Midbrain (tissue), 1 donor: ENCODE data around the gene SEH1L.
"Not testable (repeated sequence)": the region's sequence is repeated elsewhere in the genome, so short reads cannot be mapped to it uniquely, and the experiment has no call there.

Source experiments
- DNase-seq: peaks from one replicate; lab custom pipeline; 2025; lab: John Stamatoyannopoulos, UW

Gene SEH1L

DNA sequence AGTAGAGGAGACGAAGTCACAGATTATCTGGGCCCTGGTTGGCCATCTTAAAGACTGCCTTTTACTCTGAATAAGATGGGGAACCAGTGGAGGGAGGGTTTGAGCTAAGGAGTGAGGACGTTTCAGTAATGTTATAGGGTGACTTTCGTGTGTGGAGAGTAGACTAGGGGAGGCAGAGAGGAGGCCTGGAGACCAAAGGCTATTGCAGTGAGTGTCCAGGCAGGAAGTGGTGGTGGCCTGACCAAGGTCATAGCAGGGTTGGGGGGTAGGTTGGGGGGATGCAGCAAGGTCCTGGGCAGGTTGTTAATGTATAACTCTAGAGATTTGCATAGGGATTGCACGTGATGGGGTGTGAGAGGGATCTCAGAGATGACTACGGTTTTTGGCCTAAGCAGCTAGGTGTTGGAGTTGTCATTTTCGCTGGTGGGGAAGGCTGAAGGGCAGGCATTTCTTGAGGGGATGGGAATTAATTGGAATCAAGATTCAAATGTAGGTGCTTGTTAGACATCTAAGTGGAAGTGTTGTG lies 48.2 kb downstream of the SEH1L start:
- DNase-seq, result no peak

- no peak for DNase-seq
Measured at GRCh38 chr18:12996661-12997292, 49.0 kb downstream of the SEH1L start.

- not testable (repeated sequence) for DNase-seq
Measured at GRCh38 chr18:12997330-12997729, 49.5 kb downstream of the SEH1L start.

DNA sequence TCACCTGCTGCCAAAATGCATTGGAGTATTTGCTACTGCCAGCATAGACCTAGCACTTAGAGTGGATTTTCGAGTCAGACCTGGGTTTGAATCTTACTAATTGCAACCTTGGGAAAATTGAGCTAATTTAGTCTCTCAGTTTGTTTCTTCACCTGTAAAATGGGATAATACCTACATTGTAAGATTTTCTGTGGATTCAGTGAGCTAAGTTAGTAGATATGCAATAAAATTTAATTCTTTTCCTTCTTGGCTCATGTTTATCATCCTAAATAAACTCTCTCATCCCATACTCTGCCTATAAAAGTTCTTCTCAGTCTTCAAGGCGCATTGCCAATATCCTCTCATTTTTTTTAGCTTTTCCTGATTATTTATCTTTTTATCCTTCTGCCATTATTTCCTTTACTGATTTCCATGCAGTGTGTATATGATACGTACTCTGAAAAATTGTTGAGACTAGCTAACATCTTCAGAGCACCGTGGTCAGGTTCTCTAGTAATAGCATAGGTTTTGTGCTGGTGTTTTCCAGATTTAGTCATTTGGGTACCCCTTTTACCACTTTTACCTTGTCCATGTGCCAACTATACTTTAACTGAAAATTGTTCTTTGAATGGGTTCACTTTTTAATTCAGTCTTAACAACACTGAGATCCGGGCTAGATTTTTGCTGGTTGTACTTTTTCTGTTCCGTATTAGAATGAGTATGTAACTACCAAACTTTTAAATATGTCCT lies 50.7 kb downstream of the SEH1L start:
- no peak for DNase-seq

- no peak for DNase-seq
Measured at GRCh38 chr18:13003466-13003896, 55.7 kb downstream of the SEH1L start.

- no peak for DNase-seq
Measured at GRCh38 chr18:13004396-13004795, 56.6 kb downstream of the SEH1L start.

- no peak for DNase-seq
Measured at GRCh38 chr18:13005289-13005688, 57.5 kb downstream of the SEH1L start.

- DNase-seq, result no peak
Measured at GRCh38 chr18:13006531-13007247, 58.9 kb downstream of the SEH1L start.

- DNase-seq, result no peak
Measured at GRCh38 chr18:13007248-13007560, 59.4 kb downstream of the SEH1L start.

- no peak for DNase-seq
Measured at GRCh38 chr18:13011719-13012118, 63.9 kb downstream of the SEH1L start.

DNA sequence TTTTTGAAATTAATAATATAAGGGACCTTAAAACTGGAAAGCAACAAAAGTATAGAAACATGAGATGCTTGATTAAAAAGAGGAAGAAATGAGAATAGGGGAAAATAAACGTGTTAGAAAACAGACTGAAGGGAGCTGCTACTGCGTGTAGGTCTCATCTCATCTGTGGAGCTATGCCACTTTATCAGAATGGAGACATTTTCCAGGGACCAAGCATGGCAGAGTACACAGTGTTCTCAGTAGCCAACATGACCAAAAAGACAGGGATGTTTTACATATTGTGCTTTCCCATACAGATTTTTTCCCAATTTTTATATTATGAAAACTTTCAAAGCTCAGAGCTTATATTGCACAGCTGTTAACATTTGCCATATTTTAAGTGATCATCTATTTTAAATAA lies 66.4 kb downstream of the SEH1L start:
- DNase-seq, result no peak

DNA sequence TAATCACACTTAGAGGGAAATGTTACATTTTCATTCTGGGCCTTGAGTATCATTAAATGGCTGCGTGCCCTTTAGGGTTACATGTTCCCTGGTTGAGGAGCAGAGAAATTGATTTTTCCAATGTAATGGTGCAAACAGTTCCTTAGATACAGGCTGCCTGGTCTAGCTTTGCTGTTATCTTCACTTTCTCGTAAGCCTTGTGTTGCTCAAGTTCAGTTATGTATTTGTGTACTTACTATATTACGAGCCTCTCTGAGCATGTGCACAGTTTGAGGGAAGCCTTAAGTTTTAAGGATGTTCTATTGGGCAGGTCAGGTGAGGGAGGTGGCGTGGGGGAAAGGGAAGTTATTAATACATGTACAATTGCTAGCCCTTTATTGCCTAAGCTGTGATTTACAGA lies 67.0 kb downstream of the SEH1L start:
- DNase-seq, result no peak

DNA sequence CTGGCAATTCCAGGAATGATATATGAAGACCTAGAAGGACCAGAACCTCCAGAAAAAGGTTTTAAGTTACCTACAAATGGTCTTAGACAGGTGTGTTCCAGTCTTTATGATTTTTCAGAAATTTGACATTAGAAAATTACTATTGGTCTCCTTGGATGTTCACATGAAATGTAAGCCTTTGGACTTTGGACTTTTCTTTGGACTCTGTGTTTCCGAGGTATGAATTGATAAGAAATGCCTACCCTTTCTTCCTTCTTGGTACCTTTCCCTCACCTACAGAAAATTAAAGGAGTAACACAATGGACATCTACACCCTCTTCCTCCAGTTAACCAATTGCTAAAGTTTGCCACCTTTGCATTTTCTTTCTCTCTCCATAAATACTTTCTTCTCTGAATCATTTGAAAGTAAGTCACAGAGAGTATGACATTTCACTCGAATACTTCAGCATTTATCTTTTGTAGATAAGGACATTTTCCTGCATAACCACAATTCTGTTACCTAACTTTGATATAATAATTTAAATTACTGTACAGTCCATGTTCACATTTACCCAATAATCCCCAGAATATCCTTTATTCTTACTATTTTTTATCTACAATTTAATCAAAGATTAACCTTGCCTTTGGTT lies 69.5 kb downstream of the SEH1L start:
- no peak for DNase-seq

GRCh38 chr18:13018374-13018773 lies 70.6 kb downstream of the SEH1L start:
- no peak for DNase-seq

DNA sequence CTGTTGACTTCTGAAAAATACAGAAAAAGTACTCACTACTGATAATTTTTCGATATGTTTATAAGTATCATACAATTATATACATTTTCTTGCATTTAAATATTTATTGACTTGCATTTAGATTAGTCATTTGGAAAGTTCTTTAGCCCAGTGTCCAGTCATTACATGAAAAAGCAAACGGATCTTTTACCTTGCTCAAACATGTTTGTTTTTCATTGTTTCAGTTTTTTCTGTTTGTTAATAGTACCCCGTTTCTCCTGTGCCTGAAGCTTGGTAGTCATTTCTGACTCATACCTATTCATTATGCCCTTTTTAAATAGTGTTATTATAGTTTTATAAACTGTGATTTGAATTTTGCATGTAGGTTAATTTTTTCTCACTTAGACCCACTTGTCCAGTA lies 71.5 kb downstream of the SEH1L start:
- no peak for DNase-seq

- no peak for DNase-seq
Measured at GRCh38 chr18:13022644-13023043, 74.8 kb downstream of the SEH1L start.

GRCh38 chr18:13025233-13025632 lies 77.4 kb downstream of the SEH1L start:
- no peak for DNase-seq

DNA sequence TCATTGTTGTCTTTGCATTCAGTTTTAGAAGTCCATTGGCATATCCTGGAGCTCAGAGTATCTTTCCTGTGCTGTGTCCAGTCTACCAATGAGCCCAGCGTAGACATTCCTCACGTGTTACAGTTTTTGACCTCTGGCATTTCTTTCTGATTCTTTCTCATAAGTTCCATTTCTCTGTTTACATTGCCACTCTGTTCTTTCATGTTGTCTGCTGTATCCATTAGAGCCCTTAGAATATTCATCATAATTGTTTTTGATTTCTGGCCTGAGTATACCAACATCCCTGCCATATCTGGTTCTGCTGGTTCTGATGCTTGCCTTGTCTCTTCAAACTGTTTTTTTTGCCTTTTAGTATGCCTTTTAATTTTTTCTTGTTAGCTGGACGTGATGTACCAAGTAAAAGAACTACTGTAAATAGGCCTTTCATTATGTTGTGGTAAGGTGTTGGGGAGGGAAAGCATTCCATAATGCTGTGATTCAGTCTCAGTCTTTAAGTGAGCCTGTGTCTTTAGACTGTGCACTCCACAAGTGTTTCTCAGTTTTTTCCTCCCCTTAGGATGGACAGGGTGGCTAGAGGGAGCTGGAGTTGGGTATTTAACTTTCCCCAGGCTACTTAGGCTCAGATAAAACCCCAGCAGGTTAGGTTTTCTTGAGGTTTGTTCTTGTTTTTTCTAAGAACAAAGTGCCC lies 78.9 kb downstream of the SEH1L start:
- DNase-seq, result no peak

DNA sequence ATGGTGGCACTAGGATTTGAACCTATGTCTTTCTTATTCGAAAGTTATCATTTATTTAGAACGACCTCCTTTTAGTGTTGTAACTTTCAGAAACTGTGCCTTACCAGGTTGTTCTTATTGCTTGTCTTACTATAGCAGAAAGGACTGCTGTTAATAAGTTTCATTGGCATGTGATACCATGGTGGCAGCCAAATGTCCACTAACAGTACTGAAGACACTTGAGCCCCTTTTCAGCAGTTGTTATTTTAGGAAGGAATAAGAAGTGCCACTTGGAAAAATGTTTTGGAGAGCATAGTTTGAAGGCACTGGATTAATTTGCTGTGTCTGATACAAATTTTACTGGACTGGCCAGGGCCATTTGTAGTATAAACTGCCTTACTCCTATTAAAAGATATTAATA lies 81.1 kb downstream of the SEH1L start:
- DNase-seq, result no peak

DNA sequence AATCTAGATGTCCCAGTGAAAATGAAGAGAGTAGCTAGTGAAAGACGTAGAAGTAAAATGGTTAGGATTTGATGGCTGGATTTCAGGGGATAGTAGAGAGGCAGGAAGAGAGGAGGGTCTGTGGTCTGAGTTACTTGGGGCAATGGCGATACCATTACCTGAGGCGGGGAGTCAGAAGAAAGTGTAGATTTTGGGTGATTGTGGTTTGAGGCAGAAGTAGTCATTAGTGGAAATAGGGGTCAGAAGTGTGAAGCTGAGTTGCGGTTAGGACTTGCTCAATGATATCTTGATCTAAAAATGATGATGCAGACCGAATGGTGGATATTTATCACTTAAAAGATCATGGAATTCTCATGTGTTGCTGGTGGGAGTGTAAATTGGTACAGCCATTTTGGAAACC lies 84.4 kb downstream of the SEH1L start:
- DNase-seq, result no peak

DNA sequence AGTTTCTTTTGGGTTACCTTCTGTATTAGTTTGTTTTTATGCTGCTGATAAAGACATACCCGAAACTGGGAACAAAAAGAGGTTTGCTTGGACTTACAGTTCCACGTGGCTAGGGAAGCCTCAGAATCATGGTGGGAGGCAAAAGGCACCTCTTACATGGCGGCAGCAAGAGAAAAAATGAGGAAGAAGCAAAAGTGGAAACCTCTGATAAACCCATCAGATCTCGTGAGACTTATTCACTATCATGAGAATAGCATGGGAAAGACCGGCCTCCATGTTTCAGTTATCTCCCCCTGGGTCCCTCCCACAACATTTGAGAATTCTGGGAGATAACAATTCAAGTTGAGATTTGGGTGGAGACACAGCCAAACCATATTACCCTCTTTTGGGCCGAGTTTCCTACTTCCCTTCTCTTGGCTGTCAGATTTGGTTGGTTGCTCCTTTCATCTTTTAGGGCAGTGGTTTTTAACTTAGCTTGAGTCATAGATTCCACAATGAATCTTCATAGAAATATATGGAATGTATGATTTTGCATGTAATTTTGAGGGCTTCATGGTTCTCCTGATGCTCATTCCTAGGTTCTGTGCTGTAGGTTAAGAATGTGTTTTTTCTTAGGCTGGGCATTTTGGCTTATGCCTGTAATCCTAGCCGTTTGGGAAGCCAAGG lies 87.6 kb downstream of the SEH1L start:
- DNase-seq, result no peak
